ENCODE data around the gene CHKA. TPM values are rescaled to one million over a fixed set of nuclear protein-coding genes. Genes with fewer than 3 reads are reported as not detected.

The CHKA gene
- total and polyA plus RNA-seq, 4 donors, result 17.6 to 73.4 (median 49.0) TPM

DNA sequence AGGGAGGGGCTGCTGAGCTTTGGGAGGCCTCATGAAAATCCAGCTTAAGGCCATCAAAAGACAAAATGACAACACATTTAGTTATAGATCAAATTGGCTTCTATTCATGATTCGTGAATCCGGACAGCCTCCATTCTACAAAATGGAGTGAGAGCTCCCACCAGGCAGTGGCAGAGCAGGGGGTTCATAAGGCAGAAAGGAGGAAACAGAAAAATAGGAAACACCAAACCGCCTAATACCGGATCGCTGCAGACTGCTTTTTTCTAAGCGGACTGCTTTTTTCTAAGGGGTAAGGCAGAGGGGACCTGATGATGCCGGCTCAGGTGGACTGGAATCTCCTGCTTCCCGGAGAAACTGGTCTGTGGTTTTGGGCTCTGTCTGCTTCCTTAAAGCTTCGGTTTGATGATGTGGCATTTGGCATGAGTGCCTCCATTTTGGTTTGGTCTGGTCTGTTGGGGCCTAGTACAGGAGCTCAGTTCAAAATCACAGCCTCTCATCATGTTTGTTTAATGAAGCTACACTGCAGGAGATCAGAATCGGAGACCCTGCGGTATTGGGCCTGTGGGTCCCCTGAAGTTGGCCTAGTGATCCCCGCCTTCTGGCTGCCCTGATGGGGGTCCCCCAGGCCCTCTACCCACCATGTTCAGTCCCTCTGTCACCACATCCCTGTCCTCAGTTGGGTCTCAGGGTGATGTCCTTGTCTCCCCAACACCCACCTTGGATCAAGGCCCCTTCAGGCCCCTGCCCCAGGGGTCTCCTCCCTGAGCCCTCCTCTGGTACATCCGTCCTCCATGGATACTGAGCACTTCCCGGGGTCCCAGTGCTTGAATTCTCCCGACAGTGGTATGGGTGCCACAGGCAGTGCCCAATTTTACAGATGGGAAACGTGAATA is 109.9 kb downstream of the CHKA start:
- no peak overlapping the region for H3K4me3 ChIP-seq
- H3K27me3 ChIP-seq (ENCODE audit: control insufficient read depth in 3 of 3, insufficient read depth in 3 of 3, low read length in 2 of 3), result no peaks in the 10 kb centered on the region
- ATAC-seq (ENCODE audit: insufficient read depth, low FRiP score) (no peak), DNase-seq (peak in 1 of 3 donors; percentile 70)
- peak overlapping the region in 1 of 2 donors; percentile 64 for H3K9ac ChIP-seq (ENCODE audit: insufficient read depth in 1 of 2, low read length in 2 of 2)
- TF ChIP-seq, protein P1, sequence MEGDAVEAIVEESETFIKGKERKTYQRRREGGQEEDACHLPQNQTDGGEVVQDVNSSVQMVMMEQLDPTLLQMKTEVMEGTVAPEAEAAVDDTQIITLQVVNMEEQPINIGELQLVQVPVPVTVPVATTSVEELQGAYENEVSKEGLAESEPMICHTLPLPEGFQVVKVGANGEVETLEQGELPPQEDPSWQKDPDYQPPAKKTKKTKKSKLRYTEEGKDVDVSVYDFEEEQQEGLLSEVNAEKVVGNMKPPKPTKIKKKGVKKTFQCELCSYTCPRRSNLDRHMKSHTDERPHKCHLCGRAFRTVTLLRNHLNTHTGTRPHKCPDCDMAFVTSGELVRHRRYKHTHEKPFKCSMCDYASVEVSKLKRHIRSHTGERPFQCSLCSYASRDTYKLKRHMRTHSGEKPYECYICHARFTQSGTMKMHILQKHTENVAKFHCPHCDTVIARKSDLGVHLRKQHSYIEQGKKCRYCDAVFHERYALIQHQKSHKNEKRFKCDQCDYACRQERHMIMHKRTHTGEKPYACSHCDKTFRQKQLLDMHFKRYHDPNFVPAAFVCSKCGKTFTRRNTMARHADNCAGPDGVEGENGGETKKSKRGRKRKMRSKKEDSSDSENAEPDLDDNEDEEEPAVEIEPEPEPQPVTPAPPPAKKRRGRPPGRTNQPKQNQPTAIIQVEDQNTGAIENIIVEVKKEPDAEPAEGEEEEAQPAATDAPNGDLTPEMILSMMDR (IDR thresholded peaks at IDR 0.05; ENCODE audit: control extremely low read depth, extremely low read depth), result no peak
- H3K4me1 ChIP-seq (ENCODE audit: control insufficient read depth in 5 of 5, insufficient read depth in 5 of 5, low read length in 5 of 5), result peaks cover 5 to 39% (median 13%) of the 10 kb centered on the region in 5 donors
- peaks cover 0 to 4% (median 0%) of the 10 kb centered on the region in 4 donors for H3K36me3 ChIP-seq (ENCODE audit: control insufficient read depth in 4 of 4, insufficient read depth in 4 of 4, low read length in 4 of 4)
- WGBS, 2 donors, result 56 to 66% methylated on average over 16 of the region's 16 CpGs
- H3K9me3 ChIP-seq (ENCODE audit: control insufficient read depth in 4 of 4, insufficient read depth in 3 of 4, low read length in 3 of 4), result no peaks in the 10 kb centered on the region
- H3K27ac ChIP-seq (ENCODE audit: low read depth in 1 of 2, low read length in 1 of 2), result peak overlapping the region; percentile 29 to 94

DNA sequence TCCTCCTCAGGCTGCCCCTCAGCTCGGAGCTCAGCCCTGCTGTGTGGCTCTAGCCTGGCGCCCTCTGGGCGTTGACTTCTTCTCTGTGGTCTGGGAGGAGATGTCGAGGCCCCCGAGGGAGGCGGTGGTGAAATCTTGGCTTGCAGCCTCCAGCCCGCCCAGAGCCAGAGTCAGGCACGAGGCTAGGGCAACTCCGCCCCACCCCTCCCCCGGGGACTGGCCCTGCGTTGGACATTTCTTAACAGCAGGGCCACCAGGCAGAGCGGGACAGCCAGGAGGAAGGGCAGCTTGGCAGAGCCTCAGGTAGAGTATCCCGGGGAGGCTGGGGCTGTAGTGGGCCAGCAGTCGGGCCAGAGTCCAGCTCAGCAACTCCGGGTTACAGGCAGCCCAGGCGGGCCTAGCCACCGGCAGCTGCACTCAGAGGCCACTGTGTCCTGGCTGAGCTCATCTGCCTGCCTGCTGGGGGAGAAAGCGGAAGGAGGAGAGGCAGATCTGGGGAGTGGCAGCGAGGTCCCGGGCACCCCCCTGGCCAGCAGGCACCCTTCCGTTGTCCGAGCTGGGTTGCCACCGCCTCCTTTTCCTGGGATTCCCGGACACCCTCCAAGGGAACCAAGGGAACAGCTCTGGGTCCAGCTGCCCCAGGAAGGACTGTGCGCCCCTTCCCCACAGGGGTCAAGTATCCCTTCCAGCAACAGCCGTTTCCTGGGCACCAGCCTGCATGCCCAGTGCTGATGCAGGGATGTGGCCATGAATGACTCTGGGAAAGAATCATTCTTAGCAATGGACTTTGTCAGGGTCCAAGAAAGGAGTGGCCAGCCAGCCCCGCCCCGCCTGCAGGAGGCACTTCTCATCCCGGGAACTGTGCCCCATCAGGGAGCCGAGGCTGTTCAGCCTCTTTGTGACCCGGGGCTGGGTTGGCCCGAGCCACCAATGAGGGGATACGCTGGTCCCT is 110.8 kb downstream of the CHKA start, which contains the start of gene ALDH3B1:
ALDH3B1 (plus strand) TSS at position 238 of the 952 bp plus-strand sequence. CDS start 4,971 bp downstream, outside the sequence.
- peak within 1 kb of the TSS; percentile 29 to 94 for H3K27ac ChIP-seq (ENCODE audit: low read depth in 1 of 2, low read length in 1 of 2)
- H3K27me3 ChIP-seq (ENCODE audit: control insufficient read depth in 3 of 3, insufficient read depth in 3 of 3, low read length in 2 of 3), result no peaks in the 10 kb centered on the region
- peaks cover 0 to 4% (median 0%) of the 10 kb centered on the region in 4 donors for H3K36me3 ChIP-seq (ENCODE audit: control insufficient read depth in 4 of 4, insufficient read depth in 4 of 4, low read length in 4 of 4)
- WGBS, 2 donors, result 13 to 22% methylated on average over 31 to 33 of the region's 33 CpGs
- ATAC-seq (ENCODE audit: insufficient read depth, low FRiP score) (peak; percentile 67), DNase-seq (peak; percentile 81 to 88 (median 82))
- TF ChIP-seq, protein P1 (IDR thresholded peaks at IDR 0.05; ENCODE audit: control extremely low read depth, extremely low read depth), result no peak
- peak within 1 kb of the TSS in 1 of 2 donors; percentile 64 for H3K9ac ChIP-seq (ENCODE audit: insufficient read depth in 1 of 2, low read length in 2 of 2)
- H3K4me1 ChIP-seq (ENCODE audit: control insufficient read depth in 5 of 5, insufficient read depth in 5 of 5, low read length in 5 of 5), result peaks cover 5 to 39% (median 10%) of the 10 kb centered on the region in 5 donors
- no peaks in the 10 kb centered on the region for H3K9me3 ChIP-seq (ENCODE audit: control insufficient read depth in 4 of 4, insufficient read depth in 3 of 4, low read length in 3 of 4)
- peak within 1 kb of the TSS; percentile 38 for H3K4me3 ChIP-seq

DNA sequence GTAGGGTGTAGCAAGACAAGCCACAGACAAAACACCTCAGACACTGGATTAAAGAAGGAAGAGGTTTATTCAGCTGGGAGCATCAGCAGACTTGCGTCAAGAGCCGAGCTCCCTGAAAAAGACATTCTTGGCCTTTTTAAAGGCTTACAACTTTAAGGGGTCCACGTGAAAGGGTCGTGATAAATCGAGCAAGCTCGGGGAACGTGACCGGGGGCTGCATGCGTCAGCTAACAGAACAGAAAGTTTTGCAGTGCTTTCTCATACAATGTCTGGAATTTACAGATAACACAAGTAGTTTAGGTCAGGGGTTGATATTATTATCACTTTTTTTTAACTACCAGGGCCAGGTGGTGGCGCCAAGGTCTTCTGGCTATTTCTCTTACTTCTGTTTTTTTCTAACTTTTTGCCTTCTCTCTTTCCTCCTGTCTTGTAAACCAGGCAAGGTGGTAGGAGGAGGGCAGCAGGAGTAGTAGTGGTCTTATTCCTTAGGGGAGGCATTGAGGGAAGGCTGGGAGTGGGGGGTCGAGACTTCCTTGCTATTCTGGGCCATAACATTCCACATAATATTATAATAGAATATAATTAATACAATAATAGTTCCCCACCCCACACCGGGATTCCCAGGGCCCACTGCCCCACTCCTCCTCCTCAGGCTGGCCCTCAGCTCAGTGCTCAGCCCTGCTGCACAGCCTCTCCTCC is 111.6 kb downstream of the CHKA start:
- Histone ChIP-seq H3K4me3 (no peak overlapping the region), H3K4me1 (ENCODE audit: control insufficient read depth in 5 of 5, insufficient read depth in 5 of 5, low read length in 5 of 5) (peaks cover 5 to 37% (median 9%) of the 10 kb centered on the region in 5 donors), H3K27me3 (ENCODE audit: control insufficient read depth in 3 of 3, insufficient read depth in 3 of 3, low read length in 2 of 3) (no peaks in the 10 kb centered on the region), H3K9me3 (ENCODE audit: control insufficient read depth in 4 of 4, insufficient read depth in 3 of 4, low read length in 3 of 4) (no peaks in the 10 kb centered on the region), H3K36me3 (ENCODE audit: control insufficient read depth in 4 of 4, insufficient read depth in 4 of 4, low read length in 4 of 4) (no peaks in the 10 kb centered on the region), H3K9ac (ENCODE audit: insufficient read depth in 1 of 2, low read length in 2 of 2) (peak overlapping the region in 1 of 2 donors; percentile 30), H3K27ac (ENCODE audit: low read depth in 1 of 2, low read length in 1 of 2) (peak overlapping the region; percentile 29 to 94)
- DNase-seq, result peak in 2 of 3 donors; percentile 55
- 21 to 35% methylated on average over 12 of the region's 12 CpGs for WGBS, 2 donors
- TF ChIP-seq, protein P1 (IDR thresholded peaks at IDR 0.05; ENCODE audit: control extremely low read depth, extremely low read depth), result no peak
- ATAC-seq (ENCODE audit: insufficient read depth, low FRiP score), result no peak
